Osteoblast (primary cell): Measurements from ENCODE around the gene TEX2. TPM values are rescaled to one million over a fixed set of nuclear protein-coding genes. Genes with fewer than 3 reads are reported as not detected.

Experiments
- DNase-seq: peaks from one replicate; pipeline ENCODE4 v3.0.0; 2011; ENCODE audit warnings: low spot score, mixed read lengths; ENCODE audit not compliant: insufficient read length; ENCODE audit errors: missing footprints
- H2AFZ ChIP-seq: 2 replicates; pipeline ENCODE4 v1.6.0; 2011; ENCODE audit warnings: mild to moderate bottlenecking, low read length
- H3K27ac ChIP-seq: 2 replicates; pipeline ENCODE4 v1.5.1; 2011; ENCODE audit warnings: mild to moderate bottlenecking, low read depth, low read length, moderate library complexity
- H3K27me3 ChIP-seq: 2 replicates; pipeline ENCODE4 v1.6.0; 2012; ENCODE audit warnings: mild to moderate bottlenecking, control low read depth, inconsistent platforms, low read length, moderate library complexity; ENCODE audit not compliant: insufficient read depth
- H3K36me3 ChIP-seq: 2 replicates; pipeline ENCODE4 v1.5.1; 2011; ENCODE audit warnings: mild to moderate bottlenecking, low read length, control low read depth, moderate library complexity; ENCODE audit not compliant: insufficient read depth
- H3K4me1 ChIP-seq: 2 replicates; pipeline ENCODE4 v1.5.1; 2011; ENCODE audit warnings: mild to moderate bottlenecking, low read length, control low read depth, moderate library complexity; ENCODE audit not compliant: insufficient read depth
- H3K4me2 ChIP-seq: 2 replicates; pipeline ENCODE4 v1.6.0; 2011; ENCODE audit warnings: mild to moderate bottlenecking, low read length; ENCODE audit not compliant: insufficient read depth
- H3K4me3 ChIP-seq: fragments of 200-600 bp; sonication (generic); 3 replicates; pipeline ENCODE4 v1.5.1; 2012; ENCODE audit warnings: mild to moderate bottlenecking, low read length, inconsistent platforms; ENCODE audit not compliant: insufficient read depth
- H3K79me2 ChIP-seq: 2 replicates; pipeline ENCODE4 v1.6.0; 2012; ENCODE audit warnings: mild to moderate bottlenecking, low read length, control low read depth, inconsistent platforms; ENCODE audit not compliant: insufficient read depth
- H3K9me3 ChIP-seq: 2 replicates; pipeline ENCODE4 v1.5.1; 2011; ENCODE audit warnings: low read depth, low read length, control low read depth
- H4K20me1 ChIP-seq: 2 replicates; pipeline ENCODE4 v1.6.0; 2012; ENCODE audit warnings: mild to moderate bottlenecking, low read length, control low read depth; ENCODE audit not compliant: insufficient read depth
- CTCF ChIP-seq: IDR thresholded peaks from 2 replicates; pipeline ENCODE4 v1.5.1; 2011; ENCODE audit warnings: mild to moderate bottlenecking, low read depth, low read length, moderate library complexity; ENCODE audit errors: extremely low read depth
- total RNA-seq: library from RNA; depleted of rRNA; stranded (reverse); fragments of >200 nt; gene quantifications from 2 replicates; pipeline ENCODE4 v1.2.3, GENCODE V29; 2012

Gene TEX2
- total RNA-seq, 1 donor, result 17.7 TPM

DNA sequence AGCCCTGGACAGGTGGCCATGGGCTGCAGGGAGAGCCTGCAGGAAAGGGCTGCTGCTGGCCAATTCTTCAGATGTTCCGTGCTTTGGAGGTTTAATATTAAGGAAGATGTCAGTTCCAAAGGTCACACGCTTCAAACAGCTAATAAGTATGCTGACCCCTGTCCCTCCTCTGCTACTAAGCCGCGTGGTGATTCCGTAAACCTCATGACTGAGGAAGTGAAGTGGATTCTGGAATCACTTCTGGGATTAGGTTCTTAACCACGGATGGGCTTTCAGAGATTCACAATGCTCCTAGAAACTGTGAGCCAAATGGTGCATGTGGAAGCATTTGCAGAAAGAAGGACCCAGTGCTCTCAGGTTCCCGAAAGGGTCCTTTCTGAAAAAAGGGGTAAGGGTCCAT lies 104.7 kb downstream of the TEX2 start:
- Histone ChIP-seq H3K4me3 (no peak overlapping the region), H3K4me2 (no peak overlapping the region), H3K4me1 (no peaks in the 10 kb centered on the region), H3K27me3 (no peaks in the 10 kb centered on the region), H2AFZ (no peak overlapping the region), H4K20me1 (no peaks in the 10 kb centered on the region), H3K79me2 (no peaks in the 10 kb centered on the region), H3K9me3 (no peaks in the 10 kb centered on the region), H3K36me3 (peaks cover under 1% of the 10 kb centered on the region), H3K27ac (no peak overlapping the region)
- TF ChIP-seq CTCF, result no peak
- no peak for DNase-seq

- Histone ChIP-seq H3K27me3 (no peaks in the 10 kb centered on the region), H4K20me1 (no peaks in the 10 kb centered on the region), H3K36me3 (peaks cover 7% of the 10 kb centered on the region), H3K79me2 (no peaks in the 10 kb centered on the region), H2AFZ (no peak overlapping the region), H3K4me2 (no peak overlapping the region), H3K27ac (no peak overlapping the region), H3K9me3 (no peaks in the 10 kb centered on the region), H3K4me3 (no peak overlapping the region), H3K4me1 (no peaks in the 10 kb centered on the region)
- DNase-seq, result no peak
- no peak for TF ChIP-seq CTCF
Observed at GRCh38 chr17:64157669-64158180, 105.3 kb downstream of the TEX2 start.

DNA sequence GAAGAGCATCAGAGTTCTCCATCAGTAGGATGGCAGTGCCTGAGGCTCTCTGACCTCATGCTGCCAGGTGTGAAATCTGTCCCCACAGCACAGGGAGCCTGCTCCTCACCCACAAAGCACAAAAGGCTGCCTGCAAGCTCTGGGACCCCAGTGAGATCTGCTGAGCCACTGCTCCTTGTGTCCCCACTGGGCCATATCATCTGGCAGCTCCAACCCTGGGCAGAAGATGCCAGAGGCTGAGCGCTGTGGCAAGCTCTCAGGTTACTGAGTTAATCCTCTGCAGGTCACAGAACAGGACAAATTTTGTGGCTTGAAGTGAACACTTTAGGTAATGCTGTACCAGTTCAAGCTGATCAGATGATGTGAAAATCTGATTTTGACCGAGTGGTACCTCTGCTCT lies 106.4 kb downstream of the TEX2 start:
- no peaks in the 10 kb centered on the region for H3K4me1 ChIP-seq
- no peak overlapping the region for H2AFZ ChIP-seq
- no peak for TF ChIP-seq CTCF
- H3K9me3 ChIP-seq, result no peaks in the 10 kb centered on the region
- no peaks in the 10 kb centered on the region for H3K79me2 ChIP-seq
- no peaks in the 10 kb centered on the region for H4K20me1 ChIP-seq
- no peak overlapping the region for H3K4me3 ChIP-seq
- no peak overlapping the region for H3K27ac ChIP-seq
- H3K4me2 ChIP-seq, result no peak overlapping the region
- H3K27me3 ChIP-seq, result no peaks in the 10 kb centered on the region
- H3K36me3 ChIP-seq, result peaks cover 16% of the 10 kb centered on the region
- DNase-seq, result no peak

DNA sequence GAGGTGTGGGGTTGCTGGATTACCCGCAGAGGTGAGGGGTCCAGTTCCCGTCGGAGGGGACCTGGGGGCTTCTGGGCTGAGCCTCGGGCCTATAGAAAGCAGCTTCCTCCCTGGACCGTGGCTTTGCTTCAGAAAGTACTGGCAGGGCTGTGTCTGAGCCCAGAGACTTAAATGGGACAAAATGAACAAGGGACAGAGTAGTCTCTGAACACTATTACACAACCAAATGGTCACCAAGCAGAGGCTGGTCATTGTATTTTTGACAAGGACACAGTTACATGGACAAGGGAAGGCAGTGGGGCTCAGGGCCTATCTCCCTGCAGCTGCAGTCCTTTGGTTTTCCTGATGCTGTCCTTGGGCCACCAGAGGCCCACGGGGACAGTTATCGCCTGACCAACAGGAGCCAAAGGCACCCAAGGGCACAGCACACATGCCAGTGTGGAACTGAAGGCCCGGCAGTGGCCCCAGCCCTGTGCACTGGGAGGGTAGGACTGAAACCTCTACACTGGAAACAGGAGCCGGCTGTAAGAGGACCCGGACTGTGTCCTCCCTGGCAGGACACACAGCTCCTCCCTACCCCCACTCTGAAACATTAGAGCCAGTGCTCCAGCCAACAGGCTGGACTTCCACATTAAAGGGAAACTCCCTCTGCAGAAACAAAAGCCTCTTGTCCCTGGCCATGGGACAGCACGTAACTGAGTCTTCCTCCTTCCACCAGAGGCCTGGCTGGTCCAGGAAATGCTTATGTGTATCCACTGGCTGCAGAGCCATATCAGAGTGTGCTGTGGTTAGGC lies 107.1 kb downstream of the TEX2 start:
- Histone ChIP-seq H2AFZ (no peak overlapping the region), H3K4me2 (no peak overlapping the region), H3K36me3 (peaks cover 22% of the 10 kb centered on the region), H3K4me3 (no peak overlapping the region), H3K79me2 (no peaks in the 10 kb centered on the region), H3K4me1 (no peaks in the 10 kb centered on the region), H3K9me3 (no peaks in the 10 kb centered on the region), H3K27ac (no peak overlapping the region), H4K20me1 (no peaks in the 10 kb centered on the region), H3K27me3 (no peaks in the 10 kb centered on the region)
- TF ChIP-seq CTCF, result no peak
- no peak for DNase-seq
